Left kidney (tissue), 2 donors: Measurements from ENCODE around the gene HOXB6. TPM values are rescaled to one million over a fixed set of nuclear protein-coding genes. Genes with fewer than 3 reads are reported as not detected.

Source experiments
- DNase-seq: peaks from one replicate; pipeline ENCODE4 v3.0.0-alpha.2; 2013
- polyA plus RNA-seq: library from polyadenylated mRNA; unstranded; fragments of 120-200 nt; gene quantifications from one replicate; pipeline ENCODE4 v1.2.1, GENCODE V29; 2013; ENCODE audit not compliant: insufficient read length

HOXB6 gene
- polyA plus RNA-seq, 1 donor, result 98.2 TPM

- no peak for DNase-seq
These were observed 5.8 kb upstream of the HOXB6 start, which contains the start of gene HOXB7 for GRCh38 chr17:48610282-48611211. TSS of gene HOXB7 (minus strand) at chr17:48611017. CDS start at chr17:48610918, 99 bp downstream.

DNA sequence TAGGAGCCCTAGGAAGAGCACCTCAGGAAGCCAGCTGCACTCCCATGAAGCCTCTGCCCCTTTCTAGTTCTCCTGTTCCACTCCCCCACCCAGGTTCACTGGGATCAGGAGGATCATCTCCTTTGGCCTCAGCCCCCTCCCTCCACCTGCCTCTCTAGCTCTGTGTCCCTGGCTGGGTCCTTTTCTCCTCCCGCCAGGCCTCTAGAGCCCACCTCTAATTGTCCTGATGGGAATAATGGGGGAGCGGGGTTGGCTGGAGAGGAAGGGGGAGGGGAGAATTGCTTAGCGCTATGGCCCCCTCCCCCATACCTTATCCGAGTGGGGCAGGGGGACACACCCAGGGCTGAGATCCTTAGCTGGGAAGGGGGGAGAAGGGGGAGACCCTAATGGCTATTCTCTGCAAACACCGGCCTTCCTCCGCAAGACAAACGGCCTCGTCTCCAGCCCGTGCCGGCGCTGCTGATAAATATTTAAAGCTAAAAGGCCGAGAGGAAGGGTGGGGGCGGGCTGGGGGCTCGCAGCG, 5.0 kb upstream of the HOXB6 start:
- no peak for DNase-seq

DNA sequence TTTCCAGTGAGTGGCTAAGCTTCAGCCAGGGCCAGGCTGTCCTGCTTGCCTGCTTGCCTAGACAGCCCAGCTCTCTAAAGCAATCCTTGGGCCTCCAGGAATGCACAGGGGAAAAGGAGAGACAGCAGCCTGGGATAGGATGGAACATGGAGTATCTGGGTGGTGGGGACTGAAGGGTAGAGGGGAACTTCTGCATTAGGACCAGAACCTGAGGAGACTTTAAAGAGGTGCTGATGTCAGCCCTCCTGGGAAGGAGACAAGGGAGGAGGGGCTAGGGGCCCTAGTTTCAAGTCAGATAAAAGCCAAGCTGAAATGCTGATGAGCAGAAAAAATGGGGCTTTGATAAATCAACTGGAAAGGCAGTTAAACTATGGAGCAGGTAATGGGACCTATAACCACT, 4.2 kb upstream of the HOXB6 start:
- DNase-seq, result no peak

GRCh38 chr17:48608494-48608834, 3.7 kb upstream of the HOXB6 start:
- DNase-seq, result no peak

- DNase-seq, result no peak
These were observed 2.3 kb upstream of the HOXB6 start for GRCh38 chr17:48606892-48607614.

DNA sequence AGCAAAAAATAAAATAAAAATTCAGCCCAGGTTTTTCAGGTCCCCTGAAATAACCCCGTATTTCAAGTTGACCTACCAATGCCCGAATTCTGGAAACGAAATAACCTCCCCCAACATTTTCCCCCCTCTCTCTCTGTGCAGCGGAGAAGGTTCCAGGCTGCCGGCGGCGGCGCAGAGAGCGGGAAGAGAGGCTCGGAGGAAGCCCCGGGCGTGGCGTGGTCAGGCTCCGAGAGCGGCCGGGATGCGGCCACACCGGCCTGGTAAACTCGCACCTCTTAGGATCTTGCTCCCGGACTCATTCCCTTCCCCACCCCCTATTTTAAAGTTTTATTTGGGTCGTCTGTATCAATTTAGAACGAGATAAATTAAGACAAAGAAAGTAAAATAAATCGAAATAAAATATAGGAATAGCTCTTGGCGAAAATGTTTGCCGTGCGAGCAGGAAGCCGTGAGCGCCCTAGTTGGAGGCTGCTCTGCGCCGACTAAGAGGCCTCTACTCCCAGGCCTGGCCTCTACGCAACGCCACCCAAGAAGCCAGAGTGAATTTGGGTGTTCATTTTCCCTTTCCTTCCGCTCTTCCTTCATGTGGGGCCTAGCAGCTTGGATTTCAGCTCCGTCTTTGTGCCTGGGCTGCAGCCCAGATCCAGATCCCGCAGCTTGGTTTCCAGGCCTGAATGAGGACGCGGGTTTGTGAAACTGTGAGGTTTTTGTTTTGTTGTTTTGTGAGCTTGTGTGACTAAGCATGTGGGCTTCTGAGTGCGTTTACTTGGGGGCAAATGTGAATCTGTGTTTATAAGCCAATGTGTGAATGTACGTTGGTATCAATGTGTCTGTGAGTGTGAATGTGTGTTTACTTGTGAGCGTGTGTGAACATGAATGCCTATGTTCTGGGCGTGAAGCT, 1.5 kb upstream of the HOXB6 start:
- no peak for DNase-seq

DNA sequence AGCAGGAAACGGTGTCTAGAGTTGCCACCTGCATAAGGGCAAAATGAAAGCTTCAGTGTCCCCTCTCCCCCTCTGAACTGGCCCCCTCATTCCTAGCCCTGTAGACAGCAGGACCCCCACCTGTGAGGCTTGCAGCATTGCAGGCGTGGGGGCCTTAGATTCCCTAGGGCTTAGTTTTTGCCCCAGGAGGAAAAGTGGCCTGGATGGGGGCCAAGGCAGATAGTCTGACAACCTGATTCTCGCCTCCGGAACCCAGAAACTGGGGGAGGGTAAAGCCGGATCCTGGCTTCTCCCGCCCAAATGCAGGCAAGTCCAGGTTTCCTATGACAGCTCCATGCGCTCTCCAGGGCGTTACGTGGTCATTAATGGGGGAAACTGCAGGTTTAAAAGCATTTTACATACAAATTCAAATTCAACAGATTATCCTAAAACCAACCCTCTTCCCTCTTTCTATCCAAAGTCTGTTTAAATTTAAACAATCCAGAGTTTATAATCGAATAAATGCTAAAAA, 678 bp upstream of the HOXB6 start:
- DNase-seq, result no peak

- DNase-seq, result no peak
These were observed 622 bp downstream of the HOXB6 start for GRCh38 chr17:48603959-48604769.

DNA sequence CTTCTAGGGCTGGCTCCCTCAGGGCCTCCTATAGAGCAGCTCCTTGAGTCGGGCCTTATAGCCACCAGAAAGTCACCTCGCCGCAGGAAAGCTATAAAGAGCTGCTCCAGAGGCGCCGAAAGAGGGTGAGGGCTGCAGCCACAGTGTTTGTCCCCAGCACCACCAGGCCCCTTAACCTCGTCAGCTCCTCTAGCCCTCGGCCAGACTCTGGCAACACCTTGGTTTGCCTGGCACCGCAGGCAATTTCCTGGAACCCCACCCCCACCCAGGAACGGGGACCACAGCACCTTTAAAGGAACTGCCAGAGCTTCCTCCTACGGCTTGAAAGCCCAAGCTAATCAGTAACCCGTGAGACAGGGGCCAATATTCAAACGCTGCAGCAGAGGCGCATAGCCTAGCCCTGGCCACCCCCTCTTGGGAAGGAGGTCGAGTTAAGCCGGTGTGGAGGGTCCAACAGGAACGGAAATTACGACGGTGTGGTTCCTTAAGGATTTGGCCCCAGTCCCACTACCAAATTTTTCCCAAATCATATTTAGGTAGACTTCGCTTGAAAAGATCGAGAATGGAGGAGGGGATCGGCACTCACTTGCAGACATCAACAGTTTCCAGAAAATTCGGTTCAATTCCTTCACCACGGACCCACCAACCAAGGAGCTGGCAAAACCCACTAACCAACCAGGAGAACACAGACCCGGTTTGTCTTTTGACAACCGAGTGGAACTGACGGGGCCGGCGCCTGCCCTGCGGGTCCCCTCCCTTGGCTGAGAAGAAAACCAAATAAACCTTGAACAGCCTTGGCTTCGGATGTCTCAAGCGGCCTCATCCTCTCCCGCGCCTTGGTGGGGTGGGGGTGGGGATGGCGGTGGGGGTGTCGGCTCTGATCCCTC, 3.0 kb downstream of the HOXB6 start:
- no peak for DNase-seq

DNA sequence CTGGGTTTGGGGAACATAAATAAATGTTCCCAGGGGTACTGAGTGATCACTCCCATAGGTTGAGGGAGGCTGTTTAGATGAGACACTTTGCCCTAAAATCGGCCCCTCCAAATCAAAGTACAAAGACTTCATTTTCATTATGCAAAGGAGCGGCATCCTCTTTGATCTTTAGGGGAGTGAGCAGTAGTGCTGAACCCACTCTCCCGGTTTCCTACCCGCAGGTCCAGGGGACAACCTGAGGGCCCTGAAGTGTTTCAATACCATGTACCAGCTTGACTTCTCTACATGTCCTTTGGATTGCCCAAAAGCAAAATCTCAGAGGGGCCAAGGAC, 3.6 kb downstream of the HOXB6 start:
- no peak for DNase-seq

- DNase-seq, result no peak
These were observed 4.3 kb downstream of the HOXB6 start for GRCh38 chr17:48600244-48601098.

DNA sequence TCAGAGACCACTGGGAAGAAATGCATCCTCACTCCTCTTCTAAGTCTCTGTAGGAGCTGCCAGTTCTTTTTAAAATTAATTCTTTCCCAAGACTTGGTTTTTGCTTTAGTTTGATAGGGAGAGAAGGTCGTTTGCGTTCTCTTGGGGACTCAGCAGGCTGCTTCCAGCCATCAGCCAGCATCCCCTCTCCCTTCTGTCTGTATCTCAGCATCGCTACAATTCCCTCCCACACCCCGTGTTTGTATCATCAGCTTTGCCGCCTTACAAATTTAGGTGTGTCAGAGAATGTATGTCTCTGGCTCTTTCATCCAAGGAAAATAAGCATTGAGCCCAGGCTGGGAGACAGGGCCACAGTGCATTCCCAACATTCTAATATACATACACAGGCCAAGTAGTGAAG, 5.4 kb downstream of the HOXB6 start:
- DNase-seq, result no peak

DNA sequence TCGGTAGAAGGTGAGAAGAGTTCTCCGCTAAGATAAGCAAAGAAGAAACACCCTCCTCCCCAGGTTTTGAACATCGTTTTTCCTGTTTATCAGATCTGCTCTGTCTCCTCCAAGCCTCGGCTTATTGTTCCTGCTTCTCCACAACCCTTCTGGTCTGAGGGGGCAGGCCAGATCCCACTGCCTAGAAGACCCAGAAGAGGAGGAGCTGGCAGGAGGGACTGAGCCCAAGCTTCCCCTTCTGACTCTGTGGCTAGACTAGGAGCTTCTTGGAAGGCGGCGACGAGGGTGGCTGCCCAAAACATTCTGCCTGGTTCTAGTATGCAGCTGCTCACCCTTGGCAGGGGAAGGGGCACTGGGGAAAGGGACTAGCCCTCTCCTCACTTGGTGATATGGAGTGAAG, 6.0 kb downstream of the HOXB6 start:
- no peak for DNase-seq

- no peak for DNase-seq
These were observed 6.8 kb downstream of the HOXB6 start for GRCh38 chr17:48597778-48598631.

GRCh38 chr17:48597528-48597777, 7.3 kb downstream of the HOXB6 start:
- no peak for DNase-seq

GRCh38 chr17:48596735-48597527, 7.9 kb downstream of the HOXB6 start:
- DNase-seq, result no peak

DNA sequence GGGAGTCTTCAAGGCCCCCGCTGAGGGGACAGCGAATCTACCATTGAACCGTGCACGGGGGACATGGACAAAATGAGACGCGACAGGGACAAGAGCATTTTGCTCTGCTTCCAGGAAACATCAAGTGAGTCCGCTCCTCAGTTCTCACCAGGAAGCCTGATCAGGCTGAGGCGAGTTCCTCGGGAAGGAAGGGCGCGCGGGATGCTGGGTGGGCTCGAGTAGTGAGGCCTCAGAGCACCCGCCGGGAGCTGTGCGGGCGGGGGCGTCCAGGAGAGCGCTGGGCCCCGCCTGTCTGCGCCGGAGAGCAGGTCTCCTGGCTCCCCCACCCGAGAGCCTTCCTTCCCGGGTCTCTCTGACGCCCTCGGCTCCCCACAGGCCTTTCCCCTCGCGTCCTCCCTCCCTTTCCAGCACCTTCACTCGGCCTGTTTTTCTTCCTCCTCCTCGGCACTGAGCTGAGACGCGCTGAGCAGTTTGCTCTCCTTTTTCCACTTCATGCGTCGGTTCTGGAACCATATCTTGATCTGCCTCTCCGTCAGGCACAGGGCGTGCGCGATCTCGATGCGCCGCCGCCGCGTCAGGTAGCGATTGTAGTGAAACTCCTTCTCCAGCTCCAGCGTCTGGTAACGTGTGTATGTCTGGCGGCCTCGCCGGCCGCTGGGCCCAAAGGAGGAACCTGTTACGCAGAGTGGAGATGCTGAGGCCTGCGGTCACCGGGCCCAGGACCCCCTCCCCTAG, 8.6 kb downstream of the HOXB6 start:
- no peak for DNase-seq
